Left lung (tissue), 10 donors: ENCODE results near the gene MFNG. TPM values are rescaled to one million over a fixed set of nuclear protein-coding genes. Genes with fewer than 3 reads are reported as not detected.
A peak's percentile ranks its signal among the peaks of the same experiment; 100 is the strongest.

ENCODE experiments used
- ATAC-seq: fragments of 200-7000 bp; cut with Tn5 transposase; one replicate; pipeline ENCODE4 v1.9.1; 2020; ENCODE audit warnings: moderate library complexity
- DNase-seq, 4 donors: peaks; one replicate each; pipeline ENCODE4 v3.0.0-alpha.2; 2013 to 2020
- H3K27ac ChIP-seq, 2 donors: fragments of 200-600 bp; sonication (generic) in 1 of 2; one replicate each; pipeline versions ENCODE4 v1.5.0 to v1.8.0; 2020 to 2021
- H3K27me3 ChIP-seq, 2 donors: fragments of 200-600 bp; sonication (generic) in 1 of 2; one replicate each; pipeline versions ENCODE4 v1.5.0 to v1.8.0; 2020 to 2021
- H3K36me3 ChIP-seq, 2 donors: fragments of 200-600 bp; sonication (generic) in 1 of 2; one replicate each; pipeline versions ENCODE4 v1.5.0 to v1.8.0; 2020 to 2021
- H3K4me1 ChIP-seq, 2 donors: fragments of 200-600 bp; one replicate each; pipeline ENCODE4 v1.8.0; 2021
- H3K4me3 ChIP-seq, 2 donors: fragments of 200-600 bp; sonication (generic) in 1 of 2; one replicate each; pipeline versions ENCODE4 v1.5.0 to v1.8.0; 2020 to 2021; ENCODE audit warnings: mild to moderate bottlenecking in 1 of 2
- H3K9me3 ChIP-seq, 2 donors: fragments of 200-600 bp; sonication (generic) in 1 of 2; one replicate each; pipeline versions ENCODE4 v1.5.0 to v1.8.0; 2020 to 2021
- intact Hi-C, 2 donors: fragments of 100-400 bp; cut with DNase I; formaldehyde crosslinking; loops; one replicate each; pipeline versions ENCODE4 v1.11.2 to v1.14.2; 2022
- polyA plus RNA-seq, 6 donors: library from polyadenylated mRNA; unstranded; fragments of 120-200 nt; gene quantifications; one replicate each; pipeline ENCODE4 v1.2.1, GENCODE V29; 2013; ENCODE audit not compliant: insufficient read length in 6 of 6
- total RNA-seq, 2 donors: library from RNA; stranded (reverse); fragmentation: NEBNext Ultra II Directional; extraction: Animal tissue kit (Norgen Biotek cat#: 25700); gene quantifications; one replicate each; pipeline ENCODE4 v1.2.1, GENCODE V29; 2021
- TF ChIP-seq, protein P1 (sequence below), 2 donors: fragments of 200-600 bp; sonication (generic) in 1 of 2; IDR thresholded peaks; one replicate each; pipeline versions ENCODE4 v1.5.0 to v1.8.0; 2021; ENCODE audit warnings: antibody characterized with exemption in 2 of 2
- donor health status: DM: no; HTN: yes; CAD: no.
- donor health status: DM: no; HTN: no; CAD: no.

Gene MFNG
- total and polyA plus RNA-seq, 8 donors = 17.7 to 46.4 (median 22.3) TPM

DNA sequence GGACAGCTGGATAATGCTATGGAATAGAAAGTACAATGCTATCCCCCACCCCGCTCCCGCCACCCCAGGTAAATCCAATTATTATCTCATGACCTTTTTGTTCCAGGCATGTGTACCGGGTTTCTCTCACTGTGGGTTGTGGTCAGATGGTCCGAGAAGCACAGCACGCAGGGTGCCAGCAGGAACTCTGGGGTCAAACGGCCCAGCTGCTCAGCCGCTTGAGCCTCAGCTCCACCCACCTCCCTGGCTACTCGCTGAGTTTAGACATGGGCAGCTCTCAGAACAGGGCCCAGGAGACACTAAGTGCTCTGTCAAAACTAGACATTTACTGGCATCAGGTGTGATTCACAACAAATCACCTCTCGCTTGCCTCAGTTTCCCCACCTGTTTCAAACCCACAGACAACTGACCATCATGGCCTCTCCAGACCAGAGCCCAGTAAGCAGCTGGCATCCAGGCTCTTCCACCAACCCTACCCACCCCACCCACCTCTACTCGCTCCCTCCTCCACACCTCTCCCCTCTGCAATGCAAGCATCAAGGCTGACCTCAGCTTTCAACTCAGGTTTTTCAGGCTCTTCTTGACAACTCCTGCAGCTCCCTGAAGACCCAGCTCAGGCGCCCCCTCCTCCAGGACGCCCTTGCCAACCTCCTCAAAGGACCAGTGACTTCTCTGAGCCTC lies 13.0 kb upstream of the MFNG start:
- Histone ChIP-seq H3K4me3 (no peak overlapping the region), H3K27me3 (no peaks in the 10 kb centered on the region), H3K9me3 (no peaks in the 10 kb centered on the region), H3K36me3 (peaks cover 0 to 8% of the 10 kb centered on the region in 2 donors), H3K27ac (no peak overlapping the region), H3K4me1 (peaks cover 21 to 39% of the 10 kb centered on the region in 2 donors)
- ATAC-seq = no peak
- intact Hi-C loops = no loop called here
- no peak for DNase-seq
- TF ChIP-seq, protein P1, sequence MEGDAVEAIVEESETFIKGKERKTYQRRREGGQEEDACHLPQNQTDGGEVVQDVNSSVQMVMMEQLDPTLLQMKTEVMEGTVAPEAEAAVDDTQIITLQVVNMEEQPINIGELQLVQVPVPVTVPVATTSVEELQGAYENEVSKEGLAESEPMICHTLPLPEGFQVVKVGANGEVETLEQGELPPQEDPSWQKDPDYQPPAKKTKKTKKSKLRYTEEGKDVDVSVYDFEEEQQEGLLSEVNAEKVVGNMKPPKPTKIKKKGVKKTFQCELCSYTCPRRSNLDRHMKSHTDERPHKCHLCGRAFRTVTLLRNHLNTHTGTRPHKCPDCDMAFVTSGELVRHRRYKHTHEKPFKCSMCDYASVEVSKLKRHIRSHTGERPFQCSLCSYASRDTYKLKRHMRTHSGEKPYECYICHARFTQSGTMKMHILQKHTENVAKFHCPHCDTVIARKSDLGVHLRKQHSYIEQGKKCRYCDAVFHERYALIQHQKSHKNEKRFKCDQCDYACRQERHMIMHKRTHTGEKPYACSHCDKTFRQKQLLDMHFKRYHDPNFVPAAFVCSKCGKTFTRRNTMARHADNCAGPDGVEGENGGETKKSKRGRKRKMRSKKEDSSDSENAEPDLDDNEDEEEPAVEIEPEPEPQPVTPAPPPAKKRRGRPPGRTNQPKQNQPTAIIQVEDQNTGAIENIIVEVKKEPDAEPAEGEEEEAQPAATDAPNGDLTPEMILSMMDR (IDR thresholded peaks at IDR 0.05) = no peak

DNA sequence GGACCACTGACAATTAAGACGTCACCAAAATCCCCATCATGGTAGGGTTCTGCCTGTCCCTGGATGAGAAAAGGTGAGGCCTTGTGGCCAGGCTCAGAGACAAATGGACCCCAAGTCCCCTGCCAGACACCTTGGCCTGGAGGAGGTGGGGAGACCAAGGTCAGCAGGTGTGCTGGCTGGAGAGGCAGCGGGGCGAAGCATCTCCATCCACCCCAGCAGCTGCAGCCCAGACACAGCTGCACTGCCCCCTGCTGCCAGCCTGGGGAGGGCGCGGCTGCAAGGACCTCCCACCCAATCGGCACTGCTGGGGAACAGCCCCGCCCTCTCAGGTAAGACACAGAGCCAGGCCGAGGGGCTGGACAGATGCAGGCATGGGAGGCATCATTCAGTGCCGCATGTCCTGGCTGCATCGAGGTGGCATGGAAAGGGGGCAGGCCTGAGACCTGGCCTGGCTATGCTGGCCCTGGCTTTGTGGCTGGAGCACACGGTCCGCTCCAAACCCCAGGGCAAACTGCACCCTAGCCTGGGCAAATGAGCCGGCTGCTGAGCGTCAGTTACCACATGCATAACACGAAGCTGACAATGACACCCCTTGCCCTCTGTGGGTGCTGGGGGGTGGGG lies 12.2 kb upstream of the MFNG start:
- TF ChIP-seq, protein P1 (IDR thresholded peaks at IDR 0.05) = peak; percentile 35 to 58
- Histone ChIP-seq H3K4me3 (no peak overlapping the region), H3K9me3 (no peaks in the 10 kb centered on the region), H3K27ac (no peak overlapping the region), H3K4me1 (peaks cover 21 to 32% of the 10 kb centered on the region in 2 donors), H3K27me3 (no peaks in the 10 kb centered on the region), H3K36me3 (peaks cover 0 to 8% of the 10 kb centered on the region in 2 donors)
- intact Hi-C loops = no loop called here
- ATAC-seq (no peak), DNase-seq (peak in 1 of 4 donors; percentile 81)

DNA sequence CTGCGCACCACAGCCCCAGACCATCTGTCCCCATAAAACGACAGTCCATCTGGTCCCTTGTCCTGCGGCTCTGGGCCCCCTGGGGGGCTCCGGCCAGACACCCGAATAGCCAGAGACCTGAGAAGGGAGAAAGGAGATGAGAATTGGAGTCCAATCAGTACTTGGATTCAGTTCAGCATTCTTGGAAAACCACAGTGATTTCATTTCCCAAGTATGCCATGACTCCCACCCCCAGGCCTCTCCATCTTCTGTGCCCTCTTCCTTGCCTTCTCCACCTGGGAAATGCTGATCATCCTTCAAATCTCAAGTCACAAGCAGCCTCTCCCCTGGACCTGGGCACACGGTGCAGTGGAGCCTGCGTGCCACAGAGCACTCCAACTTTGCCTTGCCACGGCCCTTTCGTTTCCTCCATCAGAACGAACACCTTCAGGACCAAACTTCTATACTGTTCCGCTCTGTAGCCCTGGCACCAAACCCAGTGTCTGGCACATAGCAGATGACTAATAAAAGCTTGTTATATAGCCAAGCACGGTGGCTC lies 10.9 kb upstream of the MFNG start:
- H3K36me3 ChIP-seq = peaks cover 0 to 8% of the 10 kb centered on the region in 2 donors
- H3K27me3 ChIP-seq = no peaks in the 10 kb centered on the region
- peaks cover 14 to 27% of the 10 kb centered on the region in 2 donors for H3K4me1 ChIP-seq
- ATAC-seq (no peak), DNase-seq (no peak)
- no peak overlapping the region for H3K27ac ChIP-seq
- no peaks in the 10 kb centered on the region for H3K9me3 ChIP-seq
- TF ChIP-seq, protein P1 (IDR thresholded peaks at IDR 0.05) = no peak
- intact Hi-C loops = no loop called here
- H3K4me3 ChIP-seq = no peak overlapping the region

DNA sequence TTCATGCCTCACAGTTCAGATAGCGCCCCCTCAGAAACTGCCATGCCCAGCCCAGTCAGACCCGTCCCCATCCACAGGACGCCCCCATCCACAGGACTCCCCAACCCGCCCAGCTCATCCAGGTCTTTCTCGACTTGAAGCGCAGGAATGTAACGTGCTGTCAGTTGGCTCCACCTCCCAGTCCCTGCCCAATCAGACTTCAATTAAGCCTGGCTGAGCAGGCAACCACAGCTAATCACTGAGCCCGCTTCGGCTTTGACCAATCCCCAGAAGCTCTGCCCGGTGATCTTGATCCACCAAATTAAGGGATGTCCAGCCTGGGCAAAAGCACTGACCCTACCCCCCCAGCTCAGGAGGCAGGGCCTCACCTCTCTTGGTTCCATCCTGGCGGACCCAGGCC lies 10.5 kb upstream of the MFNG start:
- intact Hi-C loops = no loop called here
- H3K4me1 ChIP-seq = peaks cover 9 to 23% of the 10 kb centered on the region in 2 donors
- no peak for DNase-seq
- H3K9me3 ChIP-seq = no peaks in the 10 kb centered on the region
- TF ChIP-seq, protein P1 (IDR thresholded peaks at IDR 0.05) = no peak
- no peak overlapping the region for H3K27ac ChIP-seq
- no peak overlapping the region for H3K4me3 ChIP-seq
- H3K27me3 ChIP-seq = no peaks in the 10 kb centered on the region
- no peak for ATAC-seq
- peaks cover 0 to 8% of the 10 kb centered on the region in 2 donors for H3K36me3 ChIP-seq

DNA sequence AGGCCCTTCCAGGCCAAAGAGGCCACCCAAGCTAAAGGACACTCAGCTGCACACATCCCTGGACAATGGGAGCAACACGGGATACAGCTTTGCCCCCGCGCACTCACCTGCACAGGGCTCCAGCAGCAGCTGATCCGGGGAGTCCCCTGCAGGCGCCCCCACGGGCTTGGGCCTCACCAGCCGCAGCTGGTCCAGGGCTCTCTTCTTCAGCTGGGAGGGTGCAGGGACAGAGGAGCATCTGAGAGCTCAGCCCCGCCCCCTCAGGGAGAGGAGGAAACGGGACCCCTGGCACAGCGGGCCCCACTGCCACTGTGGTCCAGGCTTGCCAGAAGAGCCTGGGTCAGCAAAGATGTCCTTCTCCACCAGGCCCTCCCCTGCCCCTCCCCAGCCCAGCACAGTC lies 7.8 kb upstream of the MFNG start:
- H3K9me3 ChIP-seq = no peaks in the 10 kb centered on the region
- peaks cover 0 to 22% of the 10 kb centered on the region in 2 donors for H3K36me3 ChIP-seq
- intact Hi-C loops = no loop called here
- peaks cover 0 to 8% of the 10 kb centered on the region in 2 donors for H3K4me1 ChIP-seq
- TF ChIP-seq, protein P1 (IDR thresholded peaks at IDR 0.05) = no peak
- ATAC-seq = no peak
- DNase-seq = no peak
- no peak overlapping the region for H3K27ac ChIP-seq
- H3K27me3 ChIP-seq = no peaks in the 10 kb centered on the region
- H3K4me3 ChIP-seq = no peak overlapping the region
